Keratinocyte (primary cell): Measurements from ENCODE around the gene ANKZF1.

Experiments
- CTCF ChIP-seq, 3 experiments: IDR thresholded peaks in 1 of 3; conservative IDR thresholded peaks in 1 of 3; optimal IDR thresholded peaks in 1 of 3; 2 replicates in 2 of 3; 3 replicates in 1 of 3; pipeline versions ENCODE3 to v1.5.1; 2011; ENCODE audit warnings: low read length in 3 of 3, mild to moderate bottlenecking in 3 of 3, moderate library complexity in 2 of 3, control low read depth in 1 of 3, inconsistent platforms in 1 of 3; ENCODE audit not compliant: insufficient read depth in 2 of 3; ENCODE audit errors: extremely low read depth in 1 of 3
- EZH2 ChIP-seq: IDR thresholded peaks from one replicate; pipeline ENCODE4 v1.6.1; 2012; ENCODE audit warnings: inconsistent platforms, mild to moderate bottlenecking, low read length, moderate library complexity

- no peak for TF ChIP-seq CTCF (optimal IDR thresholded peaks at IDR 0.05 in 1 of 3, IDR thresholded peaks at IDR 0.05 in 1 of 3, conservative IDR thresholded peaks at IDR 0.05 in 1 of 3; ENCODE audit: extremely low read depth in 1 of 3, insufficient read depth in 2 of 3, low read length in 3 of 3)
- no peak for TF ChIP-seq EZH2
These were observed 15.7 kb downstream of the ANKZF1 start, which contains the start of the genes GLB1L and STK16 for GRCh38 chr2:219245148-219245898.
